ENCODE data around the gene KIF7.

Gene KIF7

GRCh38 chr15:89627256-89627970 lies 27.9 kb downstream of the KIF7 start:
- Histone ChIP-seq H4K20me1 (ENCODE audit: insufficient read depth, low read length) (no peaks in the 10 kb centered on the region), H3K27ac (ENCODE audit: low read depth, low read length, poor library complexity, severe bottlenecking) (no peak overlapping the region), H3K4me1 (ENCODE audit: insufficient read depth, low read length, severe bottlenecking) (no peaks in the 10 kb centered on the region), H3K9ac (ENCODE audit: low read length) (no peak overlapping the region), H3K4me2 (ENCODE audit: low read length) (no peak overlapping the region), H3K36me3 (ENCODE audit: insufficient read depth, low read length) (peaks cover 91% of the 10 kb centered on the region), H3K9me3 (ENCODE audit: low read length) (0 out of 2 replicates have a peak, but pooled peaks cover 3% of the 10 kb centered on the region), H3K9me2 (ENCODE audit: low read depth, low read length) (no peaks in the 10 kb centered on the region), H3F3A (ENCODE audit: insufficient read depth, low read length) (no peaks in the 10 kb centered on the region), H2AFZ (ENCODE audit: low read length) (no peak overlapping the region), H3K27me3 (ENCODE audit: insufficient read depth, low read length) (no peaks in the 10 kb centered on the region), H3K4me3 (ENCODE audit: low read depth, low read length, poor library complexity, severe bottlenecking) (no peak overlapping the region), H3K79me2 (ENCODE audit: insufficient read depth, low read length) (no peaks in the 10 kb centered on the region)
- TF ChIP-seq EZH2 (IDR thresholded peaks at IDR 0.05; ENCODE audit: borderline replicate concordance, low read length): no peak
- TF ChIP-seq CTCF (IDR thresholded peaks at IDR 0.05; ENCODE audit: low read length): no peak

- Histone ChIP-seq H2AFZ (ENCODE audit: low read length) (no peak overlapping the region), H3K27ac (ENCODE audit: low read depth, low read length, poor library complexity, severe bottlenecking) (no peak overlapping the region), H3K27me3 (ENCODE audit: insufficient read depth, low read length) (no peaks in the 10 kb centered on the region), H3K4me2 (ENCODE audit: low read length) (no peak overlapping the region), H3K9me2 (ENCODE audit: low read depth, low read length) (no peaks in the 10 kb centered on the region), H3K4me1 (ENCODE audit: insufficient read depth, low read length, severe bottlenecking) (no peaks in the 10 kb centered on the region), H4K20me1 (ENCODE audit: insufficient read depth, low read length) (no peaks in the 10 kb centered on the region), H3K79me2 (ENCODE audit: insufficient read depth, low read length) (no peaks in the 10 kb centered on the region), H3F3A (ENCODE audit: insufficient read depth, low read length) (no peaks in the 10 kb centered on the region), H3K9ac (ENCODE audit: low read length) (no peak overlapping the region), H3K4me3 (ENCODE audit: low read depth, low read length, poor library complexity, severe bottlenecking) (no peak overlapping the region), H3K36me3 (ENCODE audit: insufficient read depth, low read length) (peaks cover 95% of the 10 kb centered on the region), H3K9me3 (ENCODE audit: low read length) (no peaks in the 10 kb centered on the region)
- no peak for TF ChIP-seq EZH2 (IDR thresholded peaks at IDR 0.05; ENCODE audit: borderline replicate concordance, low read length)
- TF ChIP-seq CTCF (IDR thresholded peaks at IDR 0.05; ENCODE audit: low read length): no peak
Measured at GRCh38 chr15:89625716-89626115, 29.6 kb downstream of the KIF7 start.

- no peaks in the 10 kb centered on the region for H3K4me1 ChIP-seq (ENCODE audit: insufficient read depth, low read length, severe bottlenecking)
- H3K36me3 ChIP-seq (ENCODE audit: insufficient read depth, low read length): peaks cover 96% of the 10 kb centered on the region
- H3K27me3 ChIP-seq (ENCODE audit: insufficient read depth, low read length): no peaks in the 10 kb centered on the region
- H3F3A ChIP-seq (ENCODE audit: insufficient read depth, low read length): no peaks in the 10 kb centered on the region
- no peak for TF ChIP-seq EZH2 (IDR thresholded peaks at IDR 0.05; ENCODE audit: borderline replicate concordance, low read length)
- no peak for TF ChIP-seq CTCF (IDR thresholded peaks at IDR 0.05; ENCODE audit: low read length)
- no peaks in the 10 kb centered on the region for H3K79me2 ChIP-seq (ENCODE audit: insufficient read depth, low read length)
- no peak overlapping the region for H3K27ac ChIP-seq (ENCODE audit: low read depth, low read length, poor library complexity, severe bottlenecking)
- H2AFZ ChIP-seq (ENCODE audit: low read length): no peak overlapping the region
- no peak overlapping the region for H3K4me3 ChIP-seq (ENCODE audit: low read depth, low read length, poor library complexity, severe bottlenecking)
- H3K9me2 ChIP-seq (ENCODE audit: low read depth, low read length): no peaks in the 10 kb centered on the region
- no peak overlapping the region for H3K4me2 ChIP-seq (ENCODE audit: low read length)
- H3K9me3 ChIP-seq (ENCODE audit: low read length): no peaks in the 10 kb centered on the region
- H3K9ac ChIP-seq (ENCODE audit: low read length): no peak overlapping the region
- no peaks in the 10 kb centered on the region for H4K20me1 ChIP-seq (ENCODE audit: insufficient read depth, low read length)
Measured at GRCh38 chr15:89623165-89623564, 32.1 kb downstream of the KIF7 start.

Measured in OCI-LY1 (cell line).